ENCODE results near the gene XCR1. TPM values are rescaled to one million over a fixed set of nuclear protein-coding genes. Genes with fewer than 3 reads are reported as not detected.

XCR1 gene
- total and polyA plus RNA-seq, 2 experiments from 2014 or later = not detected

GRCh38 chr3:45981346-45982074 lies 45.8 kb downstream of the XCR1 start:
- Histone ChIP-seq H3K4me3 (no peak overlapping the region), H3K27me3 (replicated peaks; ENCODE audit: insufficient read depth) (no peaks in the 10 kb centered on the region), H3K9me2 (ENCODE audit: insufficient read depth) (no peaks in the 10 kb centered on the region), H3K4me1 (ENCODE audit: insufficient read depth) (peaks cover 26% of the 10 kb centered on the region), H3K9ac (no peak overlapping the region), H3K9me3 (ENCODE audit: low read depth) (no peaks in the 10 kb centered on the region), H4K20me1 (ENCODE audit: insufficient read depth) (no peaks in the 10 kb centered on the region), H3K36me3 (ENCODE audit: low read depth) (peaks cover 6% of the 10 kb centered on the region; the same call in 1 of the 2 replicates), H3K79me2 (ENCODE audit: insufficient read depth) (no peaks in the 10 kb centered on the region), H3F3A (ENCODE audit: insufficient read depth) (peaks cover 31% of the 10 kb centered on the region), H3K27ac (no peak overlapping the region), H2AFZ (no peak overlapping the region), H3K4me2 (ENCODE audit: unreplicated experiment) (no peak overlapping the region)
- peak; percentile 46 for DNase-seq
- WGBS, 2 experiments (ENCODE audit: low coverage in 1 of 2, low lambda C conversion rate in 2 of 2, missing lambda C conversion rate in 2 of 2) = 42 to 54% methylated on average over 2 of the region's 2 CpGs
- in situ Hi-C loops (cut with MboI) = no loop called here
- TF ChIP-seq EZH2phosphoT487 (IDR thresholded peaks at IDR 0.05; ENCODE audit: insufficient read depth, low read depth) (no peak), EZH2 (IDR thresholded peaks at IDR 0.05; ENCODE audit: insufficient read depth, poor library complexity, severe bottlenecking) (no peak)

GRCh38 chr3:45980819-45981218 lies 46.5 kb downstream of the XCR1 start:
- no peak overlapping the region for H3K4me3 ChIP-seq
- peaks cover 19% of the 10 kb centered on the region for H3K4me1 ChIP-seq (ENCODE audit: insufficient read depth)
- no peak for TF ChIP-seq EZH2phosphoT487 (IDR thresholded peaks at IDR 0.05; ENCODE audit: insufficient read depth, low read depth)
- TF ChIP-seq EZH2 (IDR thresholded peaks at IDR 0.05; ENCODE audit: insufficient read depth, poor library complexity, severe bottlenecking) = no peak
- peak; percentile 48 for DNase-seq
- 97 to 100% methylated on average over 2 of the region's 2 CpGs for WGBS, 2 experiments (ENCODE audit: low coverage in 1 of 2, low lambda C conversion rate in 2 of 2, missing lambda C conversion rate in 2 of 2)
- H3F3A ChIP-seq (ENCODE audit: insufficient read depth) = peaks cover 24% of the 10 kb centered on the region
- in situ Hi-C loops (cut with MboI) = no loop called here
- H2AFZ ChIP-seq = no peak overlapping the region
- no peak overlapping the region for H3K27ac ChIP-seq
- no peak overlapping the region for H3K9ac ChIP-seq
- H3K4me2 ChIP-seq (ENCODE audit: unreplicated experiment) = no peak overlapping the region
- no peaks in the 10 kb centered on the region for H3K9me3 ChIP-seq (ENCODE audit: low read depth)
- no peaks in the 10 kb centered on the region for H3K27me3 ChIP-seq (replicated peaks; ENCODE audit: insufficient read depth)
- H4K20me1 ChIP-seq (ENCODE audit: insufficient read depth) = no peaks in the 10 kb centered on the region
- no peaks in the 10 kb centered on the region for H3K79me2 ChIP-seq (ENCODE audit: insufficient read depth)
- no peaks in the 10 kb centered on the region for H3K9me2 ChIP-seq (ENCODE audit: insufficient read depth)
- peaks cover 6% of the 10 kb centered on the region; the same call in 1 of the 2 replicates for H3K36me3 ChIP-seq (ENCODE audit: low read depth)

- peaks cover 14% of the 10 kb centered on the region for H3K4me1 ChIP-seq (ENCODE audit: insufficient read depth)
- H3K36me3 ChIP-seq (ENCODE audit: low read depth) = peaks cover 6% of the 10 kb centered on the region; the same call in 1 of the 2 replicates
- H3K9me3 ChIP-seq (ENCODE audit: low read depth) = no peaks in the 10 kb centered on the region
- no peak overlapping the region for H3K27ac ChIP-seq
- H3K79me2 ChIP-seq (ENCODE audit: insufficient read depth) = no peaks in the 10 kb centered on the region
- no peak for TF ChIP-seq EZH2phosphoT487 (IDR thresholded peaks at IDR 0.05; ENCODE audit: insufficient read depth, low read depth)
- no peak for TF ChIP-seq EZH2 (IDR thresholded peaks at IDR 0.05; ENCODE audit: insufficient read depth, poor library complexity, severe bottlenecking)
- H3K4me2 ChIP-seq (ENCODE audit: unreplicated experiment) = no peak overlapping the region
- no peaks in the 10 kb centered on the region for H4K20me1 ChIP-seq (ENCODE audit: insufficient read depth)
- no peaks in the 10 kb centered on the region for H3K27me3 ChIP-seq (replicated peaks; ENCODE audit: insufficient read depth)
- 83 to 84% methylated on average over 7 of the region's 7 CpGs for WGBS, 2 experiments (ENCODE audit: low coverage in 1 of 2, low lambda C conversion rate in 2 of 2, missing lambda C conversion rate in 2 of 2)
- no peak for DNase-seq
- H3F3A ChIP-seq (ENCODE audit: insufficient read depth) = peaks cover 19% of the 10 kb centered on the region; the same call in 1 of the 2 replicates
- H3K4me3 ChIP-seq = no peak overlapping the region
- H3K9ac ChIP-seq = no peak overlapping the region
- no peak overlapping the region for H2AFZ ChIP-seq
- in situ Hi-C loops (cut with MboI) = no loop called here
- no peaks in the 10 kb centered on the region for H3K9me2 ChIP-seq (ENCODE audit: insufficient read depth)
Observed at GRCh38 chr3:45980229-45980813, 47.0 kb downstream of the XCR1 start.

GRCh38 chr3:45979378-45979777 lies 47.9 kb downstream of the XCR1 start:
- H3K27ac ChIP-seq = no peak overlapping the region
- H3K79me2 ChIP-seq (ENCODE audit: insufficient read depth) = no peaks in the 10 kb centered on the region
- no peak overlapping the region for H3K4me2 ChIP-seq (ENCODE audit: unreplicated experiment)
- WGBS, 2 experiments (ENCODE audit: low coverage in 1 of 2, low lambda C conversion rate in 2 of 2, missing lambda C conversion rate in 2 of 2) = 90 to 99% methylated on average over 4 of the region's 4 CpGs
- no peak overlapping the region for H3K4me3 ChIP-seq
- H2AFZ ChIP-seq = no peak overlapping the region
- in situ Hi-C loops (cut with MboI) = no loop called here
- H4K20me1 ChIP-seq (ENCODE audit: insufficient read depth) = no peaks in the 10 kb centered on the region
- H3F3A ChIP-seq (ENCODE audit: insufficient read depth) = peaks cover 16% of the 10 kb centered on the region; the same call in 1 of the 2 replicates
- H3K9ac ChIP-seq = no peak overlapping the region
- H3K9me2 ChIP-seq (ENCODE audit: insufficient read depth) = no peaks in the 10 kb centered on the region
- no peaks in the 10 kb centered on the region for H3K9me3 ChIP-seq (ENCODE audit: low read depth)
- H3K4me1 ChIP-seq (ENCODE audit: insufficient read depth) = peaks cover 13% of the 10 kb centered on the region
- no peak for DNase-seq
- peaks cover 6% of the 10 kb centered on the region; the same call in 1 of the 2 replicates for H3K36me3 ChIP-seq (ENCODE audit: low read depth)
- no peaks in the 10 kb centered on the region for H3K27me3 ChIP-seq (replicated peaks; ENCODE audit: insufficient read depth)
- no peak for TF ChIP-seq EZH2 (IDR thresholded peaks at IDR 0.05; ENCODE audit: insufficient read depth, poor library complexity, severe bottlenecking)
- no peak for TF ChIP-seq EZH2phosphoT487 (IDR thresholded peaks at IDR 0.05; ENCODE audit: insufficient read depth, low read depth)

Data from GM23248 (cell line).